ENCODE measurements around the gene FHIT.
"Not testable (repeated sequence)": the region's sequence is repeated elsewhere in the genome, so short reads cannot be mapped to it uniquely, and the experiment has no call there.

The FHIT gene

DNA sequence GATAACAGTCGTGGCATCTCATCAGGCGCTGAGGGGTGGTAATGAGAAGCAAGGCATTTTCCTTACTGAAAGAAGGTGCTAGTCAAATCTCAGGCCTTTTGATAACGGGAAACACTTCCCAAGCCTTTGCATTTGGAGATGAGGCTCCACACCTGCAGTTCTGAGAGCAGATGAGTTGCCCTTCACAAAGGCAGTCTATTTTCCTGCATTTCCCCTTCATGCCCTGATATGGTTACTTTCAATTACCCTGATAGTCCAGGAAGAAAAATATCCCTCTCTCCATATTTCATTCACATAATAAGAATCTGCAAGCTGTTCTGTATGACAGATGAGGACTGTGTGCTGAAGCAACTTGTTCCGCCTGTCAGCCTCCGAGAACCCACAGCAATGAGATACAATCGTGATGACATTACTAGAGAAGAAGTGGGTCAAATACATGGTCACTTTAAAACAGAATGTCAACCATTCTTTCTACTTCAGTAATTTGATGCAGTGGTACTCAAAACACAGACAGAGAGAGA is 25.0 kb downstream of the FHIT start:
- no peak for DNase-seq (ENCODE audit: low read depth in 2 of 2)

DNA sequence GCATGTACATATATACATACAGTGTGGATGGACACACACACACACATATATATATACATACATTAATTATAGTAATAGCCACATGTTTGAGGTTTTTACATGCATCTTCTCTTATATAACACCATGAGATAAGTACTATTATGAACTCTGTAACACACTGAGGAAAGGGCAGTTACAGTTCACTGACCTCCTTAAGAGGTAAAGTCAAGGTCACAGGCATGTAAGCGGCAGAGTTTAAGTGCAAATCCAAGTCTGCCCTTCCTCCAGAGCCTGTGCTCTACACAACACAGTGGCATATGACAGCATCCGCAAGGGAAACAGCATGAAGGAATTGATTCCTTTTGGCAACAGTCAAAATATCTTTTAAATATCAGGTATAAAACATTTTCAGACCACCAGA is 26.4 kb downstream of the FHIT start:
- no peak for DNase-seq (ENCODE audit: low read depth in 2 of 2)

GRCh38 chr3:61223451-61223850 is 27.8 kb downstream of the FHIT start:
- DNase-seq (ENCODE audit: low read depth in 2 of 2): no peak

DNA sequence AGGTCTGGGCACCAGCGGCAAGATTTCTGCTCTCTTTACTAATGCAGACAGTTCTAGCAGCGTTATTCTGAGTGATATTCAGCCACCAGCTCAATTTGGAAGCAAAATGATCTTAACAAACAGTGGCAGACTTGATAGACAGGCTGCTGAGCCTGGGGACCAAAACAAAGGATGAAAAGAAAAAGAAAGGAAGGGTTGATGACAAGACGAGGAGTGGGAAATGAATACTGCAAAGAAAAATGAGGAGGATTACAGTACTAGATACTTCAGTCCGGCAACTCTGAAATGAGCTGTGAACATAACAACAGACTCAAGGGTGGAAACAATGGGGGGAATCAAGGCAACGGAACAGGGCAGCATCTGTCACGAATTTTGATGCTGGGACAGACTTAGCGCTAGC is 28.8 kb downstream of the FHIT start:
- no peak for DNase-seq (ENCODE audit: low read depth in 2 of 2)

DNA sequence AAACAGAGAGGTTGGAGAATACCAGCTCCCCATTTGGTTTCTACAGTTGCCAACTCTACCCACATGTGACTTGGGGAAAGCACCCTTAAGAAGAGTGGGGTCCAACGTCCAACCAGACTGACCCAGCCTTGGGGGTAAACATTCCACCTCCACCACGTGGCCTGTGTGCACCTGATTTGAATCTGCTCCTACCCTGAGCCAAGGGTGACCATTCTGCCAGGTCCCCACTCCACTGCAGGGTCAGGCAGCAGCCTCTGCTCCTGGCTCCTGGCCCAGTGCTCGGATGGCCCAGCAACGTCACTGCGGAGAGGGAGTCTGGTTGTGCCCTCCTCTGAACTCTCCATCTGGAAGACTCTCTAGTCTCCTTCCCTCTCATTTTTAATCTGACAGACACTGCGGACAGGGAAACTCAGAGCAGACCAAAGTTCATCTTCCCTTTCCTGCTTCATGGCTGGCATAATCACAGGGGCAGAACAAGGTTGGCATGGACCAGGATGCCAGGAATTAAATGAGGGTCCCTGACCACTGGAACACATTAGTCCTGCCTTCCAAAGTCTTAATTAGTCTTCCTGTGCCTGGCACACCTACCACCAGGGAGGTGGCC is 29.4 kb downstream of the FHIT start:
- DNase-seq (ENCODE audit: low read depth in 2 of 2): no peak

- no peak for DNase-seq (ENCODE audit: low read depth in 2 of 2)
These were observed 32.7 kb downstream of the FHIT start for GRCh38 chr3:61218504-61218903.

GRCh38 chr3:61216171-61216570 is 35.1 kb downstream of the FHIT start:
- not testable (repeated sequence) for DNase-seq (ENCODE audit: low read depth in 2 of 2)

DNA sequence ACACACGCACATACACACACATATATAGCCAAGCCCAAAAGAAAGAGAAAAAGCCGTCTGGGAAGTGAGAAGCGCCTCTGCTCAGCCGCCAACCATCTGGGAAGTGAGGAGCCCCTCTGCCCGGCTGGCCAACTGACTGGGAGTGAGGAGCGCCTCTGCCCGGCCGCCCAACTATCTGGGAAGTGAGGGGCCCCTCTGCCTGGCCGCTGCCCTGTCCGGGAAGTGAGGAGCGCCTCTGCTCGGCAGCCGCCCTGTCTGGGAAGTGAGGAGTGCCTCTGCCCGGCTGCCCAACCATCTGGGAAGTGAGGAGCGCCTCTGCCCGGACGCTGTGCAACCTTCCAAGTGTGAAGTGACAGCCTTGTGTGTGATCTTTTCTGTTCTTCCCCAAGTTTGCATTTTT is 49.2 kb downstream of the FHIT start:
- no peak for DNase-seq (ENCODE audit: low read depth in 2 of 2)

DNA sequence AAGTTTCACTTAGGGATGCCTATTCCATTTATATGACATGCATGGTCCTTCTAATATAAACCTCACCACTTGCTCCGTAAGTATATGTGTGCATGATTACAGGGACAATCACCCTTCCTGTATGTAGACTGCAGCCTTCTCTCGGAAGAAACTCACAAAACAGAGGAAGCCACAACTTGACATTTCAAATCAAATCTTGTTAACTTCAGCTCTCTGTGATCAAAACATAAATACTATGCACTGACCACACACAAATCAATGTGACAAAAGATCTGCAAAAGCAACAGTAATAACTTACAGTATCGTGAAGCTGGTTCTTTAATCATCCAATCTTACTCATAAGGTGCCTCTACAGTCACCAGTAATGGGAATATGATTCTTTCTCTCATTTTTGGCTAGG is 50.2 kb downstream of the FHIT start:
- DNase-seq (ENCODE audit: low read depth in 2 of 2): no peak

DNA sequence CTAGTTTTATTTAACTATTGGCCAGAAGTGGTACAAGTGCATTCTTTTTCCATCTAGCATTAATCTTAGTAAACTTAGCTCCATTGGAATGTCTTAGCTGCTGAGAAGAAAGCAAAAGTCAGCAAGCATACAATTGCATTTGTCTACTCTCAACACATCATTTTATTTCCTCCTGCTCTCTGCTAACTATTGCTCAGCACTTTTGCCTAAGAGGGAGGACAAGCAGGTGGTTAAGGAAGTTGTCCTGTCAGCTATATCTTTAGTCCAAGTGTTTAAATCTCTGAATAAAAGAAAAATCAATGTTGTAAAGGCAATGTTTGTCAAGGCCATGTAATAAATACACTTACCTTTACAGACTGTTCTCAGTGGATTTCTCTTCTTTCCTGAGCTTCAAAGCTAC is 51.0 kb downstream of the FHIT start:
- no peak for DNase-seq (ENCODE audit: low read depth in 2 of 2)

DNA sequence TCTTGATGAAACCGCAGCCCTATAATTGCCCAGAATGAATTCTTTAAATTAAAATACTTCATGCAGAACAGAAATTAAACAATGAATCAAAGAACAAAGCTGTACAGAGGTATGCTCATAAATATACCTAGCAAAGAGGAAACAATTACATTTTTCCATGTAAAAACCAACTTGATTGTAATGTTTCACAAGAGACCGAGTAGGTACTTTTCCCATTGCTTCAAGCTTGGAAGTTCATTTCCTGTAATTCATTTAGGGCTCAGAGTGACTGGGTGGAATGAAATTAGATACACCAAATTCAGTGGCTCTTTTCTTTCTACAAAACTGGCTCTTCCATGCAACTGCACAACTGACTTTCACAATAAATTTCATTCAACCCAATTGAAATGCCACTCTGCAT is 51.4 kb downstream of the FHIT start:
- no peak for DNase-seq (ENCODE audit: low read depth in 2 of 2)

GRCh38 chr3:61194892-61195538 is 56.2 kb downstream of the FHIT start:
- DNase-seq (ENCODE audit: low read depth in 2 of 2): no peak

DNA sequence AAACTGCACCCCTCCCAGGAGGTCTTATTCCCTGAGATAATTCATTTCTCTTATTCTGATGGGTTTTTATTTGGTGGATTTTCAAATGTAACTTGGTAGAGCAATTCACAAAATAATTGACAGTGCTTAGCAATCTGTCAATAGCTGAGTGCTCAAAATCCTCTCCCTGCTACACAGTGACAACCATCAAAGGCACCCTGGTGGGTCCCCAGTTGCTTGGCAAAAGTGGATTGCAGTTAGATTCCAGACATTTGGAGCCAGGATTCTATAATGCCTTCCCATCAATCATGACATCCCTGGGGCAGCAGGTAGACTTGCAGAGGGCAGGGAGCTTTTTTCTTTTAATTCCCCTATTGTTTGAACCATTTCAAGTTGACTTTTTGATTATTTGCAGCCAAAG is 59.0 kb downstream of the FHIT start:
- DNase-seq (ENCODE audit: low read depth in 2 of 2): no peak

- not testable (repeated sequence) for DNase-seq (ENCODE audit: low read depth in 2 of 2)
These were observed 61.0 kb downstream of the FHIT start for GRCh38 chr3:61190205-61190604.

DNA sequence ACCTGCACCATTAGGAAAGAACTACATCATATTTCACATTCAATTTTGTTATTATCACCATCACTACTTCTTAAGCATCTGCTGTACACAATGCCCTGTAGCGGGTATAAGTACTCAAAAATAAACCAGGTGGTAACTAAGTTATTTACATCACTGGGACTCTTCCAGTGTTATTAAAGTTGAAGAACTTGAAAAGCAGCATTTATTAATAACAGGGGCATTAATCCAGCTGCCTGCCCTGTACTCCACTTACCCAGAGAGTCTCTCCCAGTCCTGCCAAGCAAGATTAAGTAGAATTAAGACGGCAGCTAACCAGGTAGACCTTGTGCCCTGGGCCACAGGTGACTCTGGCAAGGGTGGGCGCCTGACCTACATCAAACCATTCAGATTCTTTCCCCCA is 65.2 kb downstream of the FHIT start:
- DNase-seq (ENCODE audit: low read depth in 2 of 2): no peak

DNA sequence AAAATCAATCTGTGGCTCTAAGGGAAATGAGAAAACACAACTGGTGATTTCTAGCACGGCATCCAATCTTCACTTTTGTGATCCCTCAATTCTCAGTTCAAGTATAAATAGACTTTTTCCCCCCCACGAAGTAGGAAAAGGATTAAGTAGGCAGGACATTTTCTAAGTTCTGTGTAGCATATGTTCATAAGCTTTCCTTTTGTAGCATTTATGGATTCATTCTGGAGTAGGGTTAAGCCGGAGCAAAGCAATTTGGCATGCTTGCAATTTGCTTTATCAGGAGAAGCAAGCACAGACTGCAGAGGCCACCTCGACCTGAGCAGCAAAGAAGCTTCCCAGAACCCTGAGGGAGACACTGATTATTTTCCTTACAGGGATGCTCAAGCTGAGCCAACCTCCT is 66.3 kb downstream of the FHIT start:
- no peak for DNase-seq (ENCODE audit: low read depth in 2 of 2)

DNA sequence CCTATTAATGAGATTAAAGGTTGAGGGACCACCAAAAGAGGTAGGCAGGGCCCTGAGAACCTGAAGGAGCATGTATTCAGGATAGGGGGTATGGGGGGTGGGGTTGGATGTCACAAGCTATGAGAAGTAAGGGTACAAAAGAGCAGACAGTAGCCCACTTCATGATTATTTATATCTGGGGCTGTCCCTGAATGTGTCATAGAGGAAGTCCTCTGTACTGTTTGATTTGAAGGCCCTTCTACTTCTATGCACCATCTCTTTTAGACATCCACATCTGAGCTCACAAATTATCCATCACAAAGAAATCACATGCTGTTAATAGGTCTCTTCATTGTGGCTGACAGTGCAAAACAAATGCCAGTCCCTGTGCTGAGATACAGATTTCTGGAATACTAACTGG is 68.6 kb downstream of the FHIT start:
- DNase-seq (ENCODE audit: low read depth in 2 of 2): no peak

DNA sequence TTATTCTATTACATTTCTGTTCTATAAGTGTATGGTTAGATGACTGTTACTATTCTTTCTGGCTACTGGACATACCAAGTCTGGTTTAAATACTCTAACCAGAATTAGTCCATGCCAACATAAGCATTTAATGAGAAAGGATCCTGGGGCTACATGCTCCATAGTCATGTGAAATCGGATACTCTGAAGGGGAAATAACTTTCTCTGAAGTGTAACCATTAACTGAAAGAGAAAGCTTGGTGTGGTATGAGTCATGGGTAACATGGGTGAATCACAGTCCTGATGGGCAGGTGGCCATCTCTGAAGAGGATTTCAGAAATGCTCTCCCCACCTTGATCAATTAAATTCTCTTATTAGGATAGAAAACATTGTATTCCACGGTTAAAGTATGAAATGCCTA is 69.4 kb downstream of the FHIT start:
- DNase-seq (ENCODE audit: low read depth in 2 of 2): no peak

- DNase-seq (ENCODE audit: low read depth in 2 of 2): no peak
These were observed 71.0 kb downstream of the FHIT start for GRCh38 chr3:61180206-61180605.

GRCh38 chr3:61178167-61178566 is 73.1 kb downstream of the FHIT start:
- DNase-seq (ENCODE audit: low read depth in 2 of 2): no peak

- no peak for DNase-seq (ENCODE audit: low read depth in 2 of 2)
These were observed 73.8 kb downstream of the FHIT start for GRCh38 chr3:61177450-61177849.

DNA sequence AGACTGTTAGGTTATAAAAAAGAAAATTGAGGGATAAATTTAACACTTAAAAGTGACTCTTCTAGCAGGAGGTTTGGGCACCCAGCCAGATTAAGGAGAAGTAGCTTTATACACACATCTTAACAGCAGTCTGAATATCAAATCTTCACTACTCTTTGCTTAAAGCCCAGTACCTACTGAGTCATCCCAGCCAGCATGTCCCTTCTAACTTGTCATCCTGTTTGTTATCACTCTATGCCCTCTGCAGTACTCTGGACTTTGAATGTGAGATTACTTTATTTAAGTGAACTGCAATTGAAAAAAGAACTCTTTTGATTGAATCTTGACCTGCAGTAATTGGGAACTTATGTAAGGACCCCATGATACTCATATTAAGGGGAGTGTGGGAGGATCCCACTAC is 77.6 kb downstream of the FHIT start:
- DNase-seq (ENCODE audit: low read depth in 2 of 2): no peak

GRCh38 chr3:61172684-61173083 is 78.6 kb downstream of the FHIT start:
- DNase-seq (ENCODE audit: low read depth in 2 of 2): no peak

DNA sequence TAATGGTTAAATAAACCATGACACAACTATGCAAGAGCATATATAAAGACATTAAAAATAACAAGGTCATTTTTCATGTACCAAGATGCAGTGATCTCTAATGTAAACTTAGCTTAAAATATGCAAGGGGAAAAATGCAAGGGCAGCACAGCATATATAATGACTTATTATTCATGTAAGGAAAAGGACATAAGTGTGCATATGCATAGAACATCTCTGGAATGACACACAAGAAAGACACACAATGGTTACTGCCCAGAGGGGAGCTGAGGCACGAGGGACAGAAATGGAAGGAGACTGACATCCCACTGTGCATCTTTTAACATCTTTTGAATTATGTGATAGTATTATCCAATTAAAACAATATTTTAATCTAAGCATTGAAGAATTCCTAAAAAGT is 79.0 kb downstream of the FHIT start:
- DNase-seq (ENCODE audit: low read depth in 2 of 2): no peak

Measured in stimulated activated CD8-positive, alpha-beta memory T cell treated with anti-CD3 and anti-CD28 coated beads, Interleukin-2, amount 100 ng/mL, for 1 hour (primary cell).